GM18508 (cell line): ENCODE measurements around the gene SYNPO.
A peak's percentile ranks its signal among the peaks of the same experiment; 100 is the strongest.

Experiments
- ATAC-seq: cut with Tn5 transposase; IDR thresholded peaks from one replicate; pipeline ENCODE4 v1.9.1; 2021; ENCODE audit warnings: moderate number of reproducible peaks; ENCODE audit not compliant: insufficient read depth, unreplicated experiment

The SYNPO gene

GRCh38 chr5:150623152-150623877, 17.1 kb upstream of the SYNPO start:
- ATAC-seq: no peak

GRCh38 chr5:150623878-150624216, 16.6 kb upstream of the SYNPO start:
- ATAC-seq: no peak

- ATAC-seq: no peak
These were observed 15.9 kb upstream of the SYNPO start for GRCh38 chr5:150624334-150625163.

- no peak for ATAC-seq
These were observed 15.3 kb upstream of the SYNPO start for GRCh38 chr5:150625164-150625535.

GRCh38 chr5:150625831-150626746, 14.4 kb upstream of the SYNPO start:
- peak; percentile 35 for ATAC-seq

- ATAC-seq: no peak
These were observed 13.6 kb upstream of the SYNPO start for GRCh38 chr5:150626853-150627276.

- no peak for ATAC-seq
These were observed 12.5 kb upstream of the SYNPO start for GRCh38 chr5:150627731-150628545.

GRCh38 chr5:150628936-150629485, 11.4 kb upstream of the SYNPO start:
- ATAC-seq: no peak

GRCh38 chr5:150630016-150630415, 10.4 kb upstream of the SYNPO start:
- no peak for ATAC-seq

- no peak for ATAC-seq
These were observed 9.8 kb upstream of the SYNPO start for GRCh38 chr5:150630461-150631325.

- ATAC-seq: no peak
These were observed 9.1 kb upstream of the SYNPO start for GRCh38 chr5:150631326-150631701.

GRCh38 chr5:150632305-150633160, 7.9 kb upstream of the SYNPO start:
- ATAC-seq: no peak

- ATAC-seq: no peak
These were observed 7.0 kb upstream of the SYNPO start for GRCh38 chr5:150633429-150633828.

GRCh38 chr5:150636391-150637244, 3.8 kb upstream of the SYNPO start:
- no peak for ATAC-seq

- ATAC-seq: no peak
These were observed 3.0 kb upstream of the SYNPO start for GRCh38 chr5:150637245-150638052.

GRCh38 chr5:150638053-150638444, 2.4 kb upstream of the SYNPO start:
- ATAC-seq: no peak
